HG03280 (cell line): ENCODE measurements around the gene SGMS1.
A peak's percentile ranks its signal among the peaks of the same experiment; 100 is the strongest.
"Not testable (repeated sequence)": the region's sequence is repeated elsewhere in the genome, so short reads cannot be mapped to it uniquely, and the experiment has no call there.

Source experiments
- ATAC-seq: cut with Tn5 transposase; IDR thresholded peaks from one replicate; pipeline ENCODE4 v1.9.1; 2021; ENCODE audit warnings: mild to moderate bottlenecking, moderate library complexity; ENCODE audit not compliant: unreplicated experiment

SGMS1 gene

GRCh38 chr10:50286517-50286916 lies 337.2 kb downstream of the SGMS1 start:
- no peak for ATAC-seq

- ATAC-seq: no peak
Measured at GRCh38 chr10:50281967-50282522, 341.7 kb downstream of the SGMS1 start.

GRCh38 chr10:50281210-50281966 lies 342.4 kb downstream of the SGMS1 start:
- ATAC-seq: no peak

DNA sequence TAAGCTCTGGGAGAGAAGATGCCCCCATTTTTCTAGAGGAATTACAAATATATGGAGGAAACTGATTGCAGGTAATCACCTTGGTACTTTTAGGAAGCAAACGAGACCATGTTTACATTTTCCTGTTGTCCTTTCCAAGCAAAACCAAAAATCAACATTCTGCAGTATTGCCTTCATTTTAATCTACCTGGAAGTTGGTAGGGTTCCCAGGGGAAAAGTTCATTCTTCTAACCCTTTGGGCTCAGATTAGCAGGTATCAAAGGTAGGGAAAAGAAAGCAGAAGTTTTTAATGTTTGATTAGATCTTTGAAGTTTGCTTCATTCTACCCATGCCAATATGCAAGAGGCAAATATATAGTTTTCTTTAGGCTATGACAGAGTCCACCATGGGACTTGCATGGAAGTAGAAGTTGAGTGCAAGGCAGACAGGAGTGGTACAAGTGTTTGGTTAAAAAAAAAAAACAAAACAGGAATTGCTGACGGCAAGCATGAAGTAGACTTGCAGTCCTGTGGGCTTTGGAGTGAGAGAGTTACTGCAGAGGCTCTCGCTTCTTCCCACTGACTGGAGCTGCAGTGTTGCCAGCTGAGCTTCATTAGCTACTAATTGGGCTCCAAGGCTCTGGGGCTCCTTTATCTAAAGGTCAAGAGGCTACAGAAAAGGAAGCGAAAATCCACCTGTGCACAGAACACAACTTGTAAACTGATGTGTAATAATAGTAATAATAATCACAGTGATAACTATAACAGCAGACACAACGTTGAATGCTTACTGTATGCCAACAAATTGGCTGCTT lies 343.5 kb downstream of the SGMS1 start:
- ATAC-seq: no peak

GRCh38 chr10:50279489-50279888 lies 344.3 kb downstream of the SGMS1 start:
- ATAC-seq: no peak

- peak; percentile 48 for ATAC-seq
Measured at GRCh38 chr10:50275650-50276235, 348.0 kb downstream of the SGMS1 start.

DNA sequence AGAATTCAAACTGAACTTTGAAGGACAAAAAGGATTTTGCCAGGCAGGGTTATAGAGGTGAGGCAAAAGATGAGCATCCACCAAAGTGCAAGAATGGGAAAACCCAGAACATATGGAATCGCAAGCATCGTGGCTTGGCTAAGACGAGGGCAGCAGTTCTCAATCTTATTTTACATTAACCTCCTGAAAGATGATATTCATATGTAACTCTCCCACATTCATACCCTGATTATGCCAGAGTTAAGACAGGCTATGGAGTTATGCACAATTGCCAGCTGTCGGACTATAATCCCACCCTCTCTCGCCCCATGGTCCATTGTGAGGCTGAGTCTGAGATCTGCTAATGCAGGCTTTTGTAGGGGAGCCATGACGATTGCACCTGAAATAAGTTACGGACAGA lies 351.2 kb downstream of the SGMS1 start:
- no peak for ATAC-seq

DNA sequence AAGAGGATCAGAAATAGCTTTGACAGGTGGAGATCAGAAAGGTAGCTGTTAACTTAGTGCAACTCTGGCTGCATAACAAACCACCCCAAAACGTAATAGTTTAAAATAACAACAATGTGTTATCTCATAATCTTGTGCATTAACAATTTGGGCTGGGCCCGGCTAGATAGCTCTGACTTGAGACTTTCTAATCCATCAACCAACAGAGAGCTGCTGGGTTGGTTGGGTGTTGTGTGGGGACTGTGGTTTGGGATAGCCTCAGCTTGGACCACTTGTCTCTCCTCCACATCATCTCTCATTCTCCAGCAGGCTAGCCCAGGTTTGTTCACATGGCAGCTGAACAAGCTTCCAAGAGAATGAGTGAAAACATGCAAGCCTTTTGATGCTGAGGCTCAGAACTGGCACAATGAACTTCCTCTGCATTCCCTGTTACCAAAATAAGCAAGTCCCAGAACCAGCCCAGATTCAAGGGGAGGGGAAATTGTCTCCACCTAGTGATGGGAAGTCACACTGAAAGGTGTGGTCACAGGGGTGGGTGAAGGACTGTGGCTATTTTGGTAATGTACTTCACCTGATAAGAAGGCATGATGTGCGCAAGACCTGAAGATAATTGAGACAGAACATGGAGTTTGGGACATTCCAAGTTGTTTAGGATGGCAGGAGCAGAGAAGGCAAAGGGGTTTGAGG lies 352.0 kb downstream of the SGMS1 start:
- no peak for ATAC-seq

DNA sequence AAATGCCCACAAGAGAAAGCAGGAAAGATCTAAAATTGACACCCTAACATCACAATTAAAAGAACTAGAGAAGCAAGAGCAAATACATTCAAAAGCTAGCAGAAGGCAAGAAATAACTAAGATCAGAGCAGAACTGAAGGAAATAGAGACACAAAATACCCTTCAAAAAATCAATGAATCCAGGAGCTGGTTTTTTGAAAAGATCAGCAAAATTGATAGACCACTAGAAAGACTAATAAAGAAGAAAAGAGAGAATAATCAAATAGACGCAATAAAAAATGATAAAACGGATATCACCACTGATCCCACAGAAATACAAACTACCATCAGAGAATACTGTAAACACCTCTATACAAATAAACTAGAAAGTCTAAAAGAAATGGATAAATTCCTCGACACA lies 355.9 kb downstream of the SGMS1 start:
- not testable (repeated sequence) for ATAC-seq

DNA sequence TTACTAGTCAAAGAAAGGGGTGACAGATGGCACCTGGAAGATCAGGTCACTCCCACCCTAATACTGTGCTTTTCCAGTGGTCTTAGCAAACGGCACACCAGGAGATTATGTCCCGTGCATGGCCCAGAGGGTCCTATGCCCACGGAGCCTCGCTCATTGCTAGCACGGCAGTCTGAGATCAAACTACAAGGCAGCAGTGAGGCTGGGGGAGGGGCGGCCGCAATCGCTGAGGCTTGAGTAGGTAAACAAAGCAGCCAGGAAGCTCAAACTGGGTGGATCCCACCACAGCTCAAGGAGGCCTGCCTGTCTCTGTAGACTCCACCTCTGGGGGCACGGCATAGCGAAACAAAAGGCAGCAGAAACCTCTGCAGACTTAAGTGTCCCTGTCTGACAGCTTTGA lies 361.1 kb downstream of the SGMS1 start:
- ATAC-seq: not testable (repeated sequence)

DNA sequence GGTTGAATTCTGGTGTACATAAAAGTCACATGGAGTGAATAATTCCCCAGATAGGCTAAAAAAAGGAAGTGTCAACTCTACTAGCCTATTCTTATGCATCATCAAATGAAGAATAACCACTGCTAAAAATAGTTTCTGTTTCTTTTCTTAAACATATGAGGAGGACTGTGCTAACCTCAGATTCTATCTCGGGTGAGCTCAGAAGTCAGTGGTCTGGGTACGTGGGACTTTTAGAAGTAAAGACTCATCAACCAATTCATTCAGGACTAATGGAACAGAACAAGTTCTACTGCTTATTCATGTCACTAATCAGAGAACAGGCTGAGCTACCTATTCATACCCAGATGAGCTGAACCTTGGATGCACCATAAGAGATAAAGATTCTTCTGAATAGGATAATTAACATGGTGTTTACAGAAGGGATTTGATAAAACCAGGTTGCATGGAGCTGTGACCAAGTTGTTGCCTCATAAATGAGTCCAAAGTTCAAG lies 362.9 kb downstream of the SGMS1 start:
- peak; percentile 99 for ATAC-seq
